Right atrium auricular region (tissue), 2 donors: Measurements from ENCODE around the gene REXO1. TPM values are rescaled to one million over a fixed set of nuclear protein-coding genes. Genes with fewer than 3 reads are reported as not detected.

Source experiments
- DNase-seq: peaks from one replicate; pipeline ENCODE4 v3.0.0-alpha.2; 2019; ENCODE audit warnings: low spot score
- H3K27ac ChIP-seq, 2 donors: fragments of 200-600 bp; sonication (generic); 1 replicate in 1 of 2; 2 replicates in 1 of 2; pipeline ENCODE4 v1.5.1; 2016 to 2019
- H3K27me3 ChIP-seq, 2 donors: fragments of 200-600 bp; sonication (generic); one replicate each; pipeline versions ENCODE4 v1.5.1 to v1.6.0; 2017 to 2019
- H3K36me3 ChIP-seq: fragments of 200-600 bp; sonication (generic); one replicate; pipeline ENCODE4 v1.5.1; 2016
- H3K4me1 ChIP-seq, 2 donors: fragments of 200-600 bp; sonication (generic); one replicate each; pipeline versions ENCODE4 v1.5.1 to v1.6.0; 2017 to 2019
- H3K4me3 ChIP-seq, 2 donors: fragments of 200-600 bp; sonication (generic); 1 replicate in 1 of 2; 2 replicates in 1 of 2; pipeline ENCODE4 v1.5.1; 2017 to 2019; ENCODE audit warnings: mild to moderate bottlenecking in 1 of 2, moderate library complexity in 1 of 2
- H3K9me3 ChIP-seq, 2 donors: fragments of 200-600 bp; sonication (generic); one replicate each; pipeline ENCODE4 v1.5.1; 2019
- CTCF ChIP-seq, 2 donors: fragments of 200-600 bp; sonication (generic); IDR thresholded peaks; one replicate each; pipeline ENCODE4 v1.5.1; 2019; ENCODE audit warnings: antibody characterized with exemption in 2 of 2
- total RNA-seq, 2 donors: library from RNA; depleted of rRNA; stranded (reverse); fragments of >200 nt; gene quantifications; one replicate each; pipeline ENCODE4 v1.1.0, GENCODE V29; 2016

The REXO1 gene
- total RNA-seq, 2 donors from 2014 or later = 9.6 to 12.1 TPM

GRCh38 chr19:1814391-1814790, 33.9 kb downstream of the REXO1 start:
- Histone ChIP-seq H3K27ac (no peak overlapping the region), H3K27me3 (no peaks in the 10 kb centered on the region), H3K36me3 (peaks cover 45% of the 10 kb centered on the region), H3K4me3 (no peak overlapping the region), H3K9me3 (no peaks in the 10 kb centered on the region), H3K4me1 (peaks cover 0 to 24% of the 10 kb centered on the region in 2 donors)
- no peak for TF ChIP-seq CTCF (IDR thresholded peaks at IDR 0.05)
- no peak for DNase-seq

GRCh38 chr19:1813192-1814182, 34.8 kb downstream of the REXO1 start:
- H3K4me1 ChIP-seq = peaks cover 0 to 24% of the 10 kb centered on the region in 2 donors
- H3K27me3 ChIP-seq = no peaks in the 10 kb centered on the region
- DNase-seq = no peak
- H3K27ac ChIP-seq = no peak overlapping the region
- no peak for TF ChIP-seq CTCF (IDR thresholded peaks at IDR 0.05)
- H3K9me3 ChIP-seq = no peaks in the 10 kb centered on the region
- peaks cover 36% of the 10 kb centered on the region for H3K36me3 ChIP-seq
- H3K4me3 ChIP-seq = peak overlapping the region in 1 of 2 donors; percentile 56

GRCh38 chr19:1812426-1813191, 35.7 kb downstream of the REXO1 start:
- H3K27me3 ChIP-seq = no peaks in the 10 kb centered on the region
- H3K27ac ChIP-seq = peak overlapping the region; percentile 60 to 65
- H3K9me3 ChIP-seq = no peaks in the 10 kb centered on the region
- H3K4me1 ChIP-seq = peaks cover 0 to 24% of the 10 kb centered on the region in 2 donors
- peak in 1 of 2 donors; percentile 51 for TF ChIP-seq CTCF (IDR thresholded peaks at IDR 0.05)
- DNase-seq = peak; percentile 93
- peak overlapping the region; percentile 46 to 56 for H3K4me3 ChIP-seq
- peaks cover 27% of the 10 kb centered on the region for H3K36me3 ChIP-seq

GRCh38 chr19:1811942-1812425, 36.3 kb downstream of the REXO1 start, which contains the start of gene ATP8B3:
Gene ATP8B3, minus strand, starts transcription at chr19:1812276. Its CDS starts 540 bp downstream, at chr19:1811736.
- no peaks in the 10 kb centered on the region for H3K27me3 ChIP-seq
- H3K27ac ChIP-seq = peak within 1 kb of the TSS; percentile 60 to 65

More at GRCh38 chr19:1811942-1812425, 36.3 kb downstream of the REXO1 start, which contains the start of gene ATP8B3:
- Histone ChIP-seq H3K4me3 (peak within 1 kb of the TSS; percentile 46 to 56), H3K36me3 (peaks cover 21% of the 10 kb centered on the region), H3K4me1 (peaks cover 0 to 24% of the 10 kb centered on the region in 2 donors), H3K9me3 (no peaks in the 10 kb centered on the region)
- DNase-seq = no peak
- peak in 1 of 2 donors; percentile 13 for TF ChIP-seq CTCF (IDR thresholded peaks at IDR 0.05)
